ENCODE data around the gene FOSB.
"Not testable (repeated sequence)": the region's sequence is repeated elsewhere in the genome, so short reads cannot be mapped to it uniquely, and the experiment has no call there.

Gene FOSB

GRCh38 chr19:45506989-45507871, 39.4 kb downstream of the FOSB start, which contains the start of gene VASP:
TSS of gene VASP (plus strand) at chr19:45507479. CDS start at chr19:45507772, 293 bp downstream.
- DNase-seq: peak; percentile 86

- DNase-seq: no peak
Measured at GRCh38 chr19:45507872-45508416, 40.1 kb downstream of the FOSB start.

GRCh38 chr19:45508417-45508860, 40.6 kb downstream of the FOSB start:
- no peak for DNase-seq

- DNase-seq: peak; percentile 73
Measured at GRCh38 chr19:45508861-45509691, 41.3 kb downstream of the FOSB start.

- no peak for DNase-seq
Measured at GRCh38 chr19:45509692-45510015, 41.9 kb downstream of the FOSB start.

GRCh38 chr19:45510352-45510751, 42.6 kb downstream of the FOSB start:
- DNase-seq: not testable (repeated sequence)

- DNase-seq: no peak
Measured at GRCh38 chr19:45511074-45511473, 43.3 kb downstream of the FOSB start.

- DNase-seq: no peak
Measured at GRCh38 chr19:45512881-45513483, 45.2 kb downstream of the FOSB start.

- DNase-seq: no peak
Measured at GRCh38 chr19:45514376-45515051, 46.7 kb downstream of the FOSB start.

GRCh38 chr19:45515081-45515624, 47.4 kb downstream of the FOSB start:
- peak; percentile 82 for DNase-seq

GRCh38 chr19:45515807-45516401, 48.1 kb downstream of the FOSB start:
- DNase-seq: no peak

- no peak for DNase-seq
Measured at GRCh38 chr19:45517238-45517637, 49.4 kb downstream of the FOSB start.

- DNase-seq: no peak
Measured at GRCh38 chr19:45517641-45518468, 50.1 kb downstream of the FOSB start.

GRCh38 chr19:45518469-45518826, 50.7 kb downstream of the FOSB start:
- no peak for DNase-seq

GRCh38 chr19:45522010-45522941, 54.5 kb downstream of the FOSB start:
- DNase-seq: no peak

- DNase-seq: peak; percentile 48
Measured at GRCh38 chr19:45523642-45524256, 56.0 kb downstream of the FOSB start.

- DNase-seq: no peak
Measured at GRCh38 chr19:45524575-45525129, 56.9 kb downstream of the FOSB start.

All from GDM1 (cell line).